HG03280 (cell line): ENCODE results near the gene SLC7A11.

ENCODE experiments used
- ATAC-seq: cut with Tn5 transposase; IDR thresholded peaks from one replicate; pipeline ENCODE4 v1.9.1; 2021; ENCODE audit warnings: mild to moderate bottlenecking, moderate library complexity; ENCODE audit not compliant: unreplicated experiment

SLC7A11 gene

DNA sequence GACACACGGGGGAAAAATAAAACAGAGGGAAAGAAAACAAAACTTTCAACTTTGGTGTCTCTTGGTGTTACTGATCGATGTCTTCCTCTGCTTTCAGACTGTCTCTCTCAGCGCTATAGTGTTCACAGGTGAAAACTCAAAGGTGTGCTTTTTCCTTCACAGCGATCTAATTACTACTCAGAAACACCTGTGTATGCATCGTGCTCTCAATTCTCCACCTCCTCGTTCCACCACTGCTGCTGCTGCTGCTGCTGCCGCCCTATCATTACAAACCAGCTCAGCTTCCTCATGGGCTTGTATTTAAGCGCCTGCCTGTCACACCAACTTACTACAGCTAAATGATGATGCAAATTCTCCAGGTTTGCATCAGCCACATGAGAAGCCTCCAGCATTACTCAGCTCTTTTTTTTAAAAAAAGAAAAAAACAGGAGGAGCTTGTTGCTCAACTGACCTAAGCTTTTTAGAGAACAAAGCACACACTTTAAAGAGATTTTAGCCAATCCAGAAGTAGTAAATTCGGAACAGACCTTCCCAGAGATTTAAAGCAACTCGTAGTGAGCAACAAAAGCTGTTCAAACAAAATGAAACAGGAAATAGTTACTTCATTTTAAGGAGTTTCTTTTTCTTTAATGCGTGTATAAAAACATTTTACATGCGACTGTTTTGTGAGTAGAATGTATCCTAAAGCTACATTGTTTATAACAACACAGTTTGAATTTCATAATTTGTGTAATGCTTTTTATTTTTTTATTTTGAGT is at the start of gene SLC7A11:
Gene SLC7A11, minus strand, starts transcription at position 274 of the 758 bp plus-strand sequence. CDS start 280 bp downstream, outside the sequence.
- peak; percentile 98 for ATAC-seq

DNA sequence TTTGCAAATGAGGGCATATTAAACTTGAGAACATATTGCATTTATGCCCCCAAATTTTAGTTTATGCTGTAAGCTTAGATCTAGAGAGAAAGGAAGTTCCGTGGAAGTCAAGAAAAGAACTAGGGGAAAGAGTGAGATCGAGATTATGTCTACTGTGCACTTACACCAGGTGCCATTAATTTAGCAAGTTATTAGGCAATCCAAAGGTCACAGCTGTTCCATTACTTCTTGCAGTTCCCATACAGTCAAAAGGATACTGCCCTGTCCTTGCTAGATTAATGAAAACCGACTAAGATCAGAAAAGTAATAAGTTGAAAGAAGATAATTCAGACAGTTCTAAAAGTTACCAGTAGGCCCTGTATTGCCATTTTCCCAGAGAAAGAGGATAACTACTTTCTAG is 49.3 kb upstream of the SLC7A11 start:
- ATAC-seq: no peak

DNA sequence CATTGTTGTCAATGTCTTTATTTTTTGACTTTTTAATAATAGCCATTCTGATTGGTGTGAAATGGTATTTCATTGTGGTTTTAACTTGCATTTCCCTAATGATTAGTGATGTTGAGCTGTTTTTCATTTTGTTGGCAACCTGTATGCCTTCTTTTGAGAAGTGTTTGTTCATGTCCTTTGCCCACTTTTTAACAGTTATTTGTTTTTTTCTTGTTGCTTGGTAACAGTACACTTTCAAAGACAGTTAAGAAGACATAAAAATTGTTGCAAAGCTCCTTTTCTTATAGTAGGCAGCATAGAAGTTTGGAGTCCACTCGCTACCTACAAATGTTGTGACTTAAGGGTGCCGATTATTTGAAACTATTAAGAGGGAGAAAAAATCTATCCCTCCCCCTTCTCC is 48.7 kb upstream of the SLC7A11 start:
- ATAC-seq: no peak

DNA sequence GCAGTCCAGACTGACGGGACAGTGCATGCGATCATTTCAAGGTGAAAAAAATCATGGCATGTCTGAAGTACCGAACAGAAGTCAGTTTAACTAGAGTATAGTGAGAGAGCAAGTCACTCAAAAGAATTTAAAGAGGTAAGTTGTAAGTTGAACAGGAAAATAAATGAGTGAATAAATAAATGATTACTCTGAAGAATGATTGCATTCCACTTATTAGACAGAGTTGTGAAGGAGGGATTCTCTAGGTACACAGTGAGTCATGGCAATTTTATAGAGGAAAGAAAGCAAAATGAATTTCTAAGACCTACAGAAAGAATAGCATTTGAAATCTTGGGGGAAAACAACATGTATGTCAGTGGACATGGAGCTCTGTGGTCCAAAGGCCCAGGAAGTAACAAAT is 37.1 kb upstream of the SLC7A11 start:
- no peak for ATAC-seq

GRCh38 chr4:138277133-138277532 is 35.0 kb upstream of the SLC7A11 start:
- no peak for ATAC-seq

- no peak for ATAC-seq
These were observed 33.9 kb upstream of the SLC7A11 start for GRCh38 chr4:138275963-138276621.

GRCh38 chr4:138275216-138275615 is 33.1 kb upstream of the SLC7A11 start:
- no peak for ATAC-seq

DNA sequence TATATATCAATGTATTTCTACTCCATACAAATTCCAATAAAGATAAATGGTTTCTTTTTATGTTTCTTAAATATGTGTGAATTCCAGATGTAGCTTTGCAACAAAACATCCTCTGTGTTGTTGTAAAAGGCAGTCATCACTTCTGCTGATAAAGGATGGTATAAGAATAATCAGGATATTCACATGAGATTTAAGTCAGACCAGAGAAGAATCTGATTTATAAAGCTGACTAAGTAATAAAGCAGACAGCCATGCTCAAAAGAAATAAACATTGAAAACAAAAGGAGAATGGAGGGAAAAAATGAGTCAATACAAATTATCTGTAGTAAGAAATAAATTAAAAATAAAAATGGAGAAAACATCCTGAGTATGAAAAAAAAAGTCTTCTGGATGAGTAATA is 27.0 kb upstream of the SLC7A11 start:
- ATAC-seq: no peak

- ATAC-seq: no peak
These were observed 25.7 kb upstream of the SLC7A11 start for GRCh38 chr4:138267835-138268234.

- ATAC-seq: no peak
These were observed 24.8 kb upstream of the SLC7A11 start for GRCh38 chr4:138266948-138267347.

- no peak for ATAC-seq
These were observed 21.2 kb upstream of the SLC7A11 start for GRCh38 chr4:138263247-138263816.

- ATAC-seq: no peak
These were observed 20.3 kb upstream of the SLC7A11 start for GRCh38 chr4:138262469-138262868.

DNA sequence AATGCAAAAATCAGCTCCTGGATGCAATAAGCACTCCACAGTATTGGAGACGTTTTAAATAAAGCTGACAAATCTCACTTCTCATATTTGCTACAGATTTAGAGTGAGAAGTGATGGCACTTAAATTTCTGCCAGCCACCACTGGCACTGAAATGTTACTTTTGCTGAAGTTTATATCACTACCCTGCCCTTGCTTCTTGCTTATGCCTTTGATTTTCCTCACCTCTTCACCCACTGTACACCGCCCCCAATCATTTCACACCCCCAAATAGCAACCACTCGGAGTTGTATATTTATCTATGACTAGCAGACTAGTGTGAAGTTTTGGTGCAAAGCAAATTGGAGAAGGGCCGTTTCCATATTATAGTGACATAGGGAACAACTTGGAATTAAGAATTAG is 19.9 kb upstream of the SLC7A11 start:
- ATAC-seq: no peak

- no peak for ATAC-seq
These were observed 17.7 kb upstream of the SLC7A11 start for GRCh38 chr4:138259824-138260223.

GRCh38 chr4:138259271-138259670 is 17.1 kb upstream of the SLC7A11 start:
- ATAC-seq: no peak

DNA sequence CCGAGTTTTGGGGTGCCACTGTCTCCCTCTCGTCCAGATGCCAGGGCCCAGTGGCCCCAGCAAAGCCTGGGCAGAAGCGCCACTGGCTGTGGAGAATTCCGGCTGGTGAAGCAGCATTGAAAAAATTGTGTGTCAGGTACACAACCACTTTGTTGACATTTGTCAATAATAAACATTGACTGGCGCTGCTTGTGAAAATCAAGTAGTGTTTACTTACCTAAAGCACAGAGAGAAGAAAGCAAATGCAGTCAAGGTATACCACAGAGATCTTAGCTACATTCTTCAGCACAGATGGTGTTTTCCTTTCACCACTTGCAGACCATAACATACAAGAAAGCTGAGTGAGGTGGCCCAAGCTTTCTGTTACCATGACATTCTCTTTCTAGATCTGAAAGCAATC is 14.5 kb upstream of the SLC7A11 start:
- ATAC-seq: no peak

DNA sequence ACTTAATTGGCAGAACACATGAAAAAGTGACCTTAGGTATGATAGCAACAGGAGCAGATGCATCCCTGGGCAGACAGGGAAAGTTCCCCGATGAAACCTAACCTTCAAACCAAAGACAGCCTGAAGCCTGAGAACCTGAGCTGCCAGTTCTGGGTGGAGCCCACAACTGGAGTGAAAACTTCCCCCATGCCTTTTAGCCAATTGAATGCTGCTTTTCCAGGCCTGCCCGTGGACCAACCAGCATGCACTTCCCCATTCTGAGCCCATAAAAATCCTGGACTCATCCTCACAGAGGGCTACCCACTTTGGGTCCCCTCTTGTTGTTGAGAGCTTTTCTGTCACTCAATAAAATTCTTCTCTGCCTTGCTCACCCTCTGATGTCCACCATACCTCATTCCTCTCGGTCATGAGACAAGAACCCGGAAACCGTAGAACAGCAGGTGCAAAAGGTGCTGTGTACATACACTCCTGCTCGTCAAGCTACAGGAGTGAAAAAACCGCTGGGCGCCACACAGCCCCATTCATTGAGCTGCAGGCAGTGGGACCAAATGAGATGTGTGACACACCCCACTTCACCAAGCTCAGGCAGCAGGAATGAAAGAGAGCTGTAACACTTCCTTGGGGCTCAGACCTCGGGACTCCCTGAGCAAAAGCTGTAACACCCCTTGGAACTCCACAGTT is 13.9 kb upstream of the SLC7A11 start:
- ATAC-seq: no peak

DNA sequence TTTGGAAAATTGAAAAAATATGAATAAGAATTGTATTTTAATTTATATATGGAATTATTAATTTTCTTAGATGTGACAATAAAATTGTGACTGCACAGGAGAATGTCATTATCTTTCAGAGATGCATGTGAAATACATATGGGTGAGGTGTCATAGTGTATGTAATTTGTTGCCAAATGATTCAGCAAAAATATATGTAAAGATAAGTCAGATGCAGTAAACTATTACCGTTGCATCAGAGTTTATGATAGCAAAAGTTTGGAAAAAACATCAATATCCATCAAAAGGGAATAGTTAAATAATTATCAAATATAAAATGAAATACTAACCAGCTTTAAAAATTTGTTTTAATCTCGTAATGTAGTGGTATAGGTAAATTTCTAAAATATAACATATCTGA is 10.4 kb upstream of the SLC7A11 start:
- no peak for ATAC-seq

DNA sequence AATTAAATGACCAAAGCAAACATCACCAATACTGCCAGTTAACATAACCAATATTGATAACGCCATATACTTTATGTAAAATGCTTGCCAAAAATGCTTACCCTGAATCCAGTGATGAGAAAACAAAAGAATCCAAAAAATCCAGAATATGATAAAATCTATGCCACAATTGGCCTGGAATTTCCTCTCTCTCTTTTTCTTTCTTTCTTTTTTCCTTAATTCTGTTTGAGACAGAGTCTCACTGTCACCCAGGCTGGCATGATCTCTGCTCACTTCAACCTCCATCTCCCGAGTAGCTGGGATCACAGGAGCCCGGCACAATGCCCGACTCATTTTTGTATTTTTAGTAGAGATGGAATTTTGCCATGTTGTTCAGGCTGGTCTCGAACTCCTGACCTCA is 9.8 kb upstream of the SLC7A11 start:
- ATAC-seq: no peak

DNA sequence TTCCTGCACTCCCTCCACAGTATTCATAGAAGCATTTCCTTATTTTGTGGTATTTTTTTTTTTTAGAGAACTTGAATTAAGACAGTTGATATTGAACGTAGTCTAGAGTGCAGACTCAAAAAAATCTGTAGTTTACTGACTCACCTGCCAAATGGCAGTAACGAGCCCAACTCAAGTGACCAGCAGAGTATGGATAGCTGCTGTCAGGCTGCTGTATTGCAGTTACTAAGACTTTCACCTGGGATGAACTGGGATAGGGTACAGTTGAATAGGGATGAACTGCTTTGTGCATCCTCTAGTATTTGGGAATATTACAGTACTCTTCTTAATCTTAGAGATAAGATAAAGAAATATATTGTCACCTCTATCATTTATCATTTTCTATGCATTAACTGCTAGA is 7.0 kb upstream of the SLC7A11 start:
- no peak for ATAC-seq

DNA sequence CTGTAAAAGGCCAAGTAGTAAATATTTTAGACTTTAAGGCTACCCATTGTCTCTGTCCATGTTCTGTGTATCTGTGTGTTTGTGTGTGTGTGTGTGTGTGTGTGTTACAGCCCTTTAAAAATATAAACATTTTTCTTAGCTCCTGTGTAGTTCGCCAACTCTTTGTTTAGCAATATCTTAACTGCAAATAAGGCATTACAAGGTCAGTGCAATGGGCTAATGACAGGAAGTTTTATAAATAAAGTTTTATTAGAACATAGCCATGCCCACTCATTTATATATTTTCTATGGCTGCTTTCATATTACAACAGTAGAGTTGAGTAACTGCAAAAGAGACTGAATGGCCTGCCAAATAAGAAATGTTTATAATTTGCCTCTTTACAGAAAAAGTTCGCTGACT is 5.9 kb upstream of the SLC7A11 start:
- no peak for ATAC-seq

DNA sequence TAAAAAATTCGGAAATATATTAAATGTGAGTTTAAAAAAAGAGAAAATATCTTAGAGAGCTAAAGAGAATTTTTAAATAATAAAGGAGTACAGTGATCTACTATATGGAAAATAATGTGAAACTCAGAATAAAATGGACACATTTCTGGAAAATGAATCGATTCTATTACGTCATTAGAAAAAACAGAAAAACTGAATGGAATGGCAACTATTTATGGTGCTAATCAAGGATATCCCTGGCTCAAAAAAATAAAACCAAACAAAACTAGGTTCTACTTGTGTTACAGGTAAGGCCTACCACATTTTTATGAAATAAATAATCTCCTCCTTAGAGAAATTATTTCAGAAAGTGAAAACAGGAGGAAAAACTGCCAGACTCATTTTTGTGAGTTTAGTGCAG is 5.5 kb upstream of the SLC7A11 start:
- ATAC-seq: no peak
